A549 (cell line): Measurements from ENCODE around the gene KCTD18. TPM values are rescaled to one million over a fixed set of nuclear protein-coding genes. Genes with fewer than 3 reads are reported as not detected.

Experiments used
- ATAC-seq, 2 experiments: fragments of 200-7000 bp in 1 of 2; fragments of >200 bp in 1 of 2; cut with Nextera tagmentation in 1 of 2; cut with Tn5 transposase in 1 of 2; 3 replicates each; pipeline versions ENCODE4 v1.8.0 to v1.9.1; 2018 to 2020; ENCODE audit warnings: mild to moderate bottlenecking in 1 of 2, moderate library complexity in 1 of 2
- CTCF ChIA-PET: fragments of 300-600 bp; sonication (Branson Sonifier 250); formaldehyde crosslinking; extraction: SDS; loops from one replicate; lab custom pipeline; 2021; ENCODE audit warnings: antibody characterized with exemption, inconsistent platforms; lab: Yijun Ruan, JAX
- POLR2A ChIA-PET: fragments of 350-600 bp; formaldehyde crosslinking; extraction: SDS; loops from one replicate; lab custom pipeline; 2021; ENCODE audit warnings: antibody characterized with exemption, inconsistent platforms; lab: Yijun Ruan, JAX
- DNase-seq, 2 experiments: peaks; one replicate each; pipeline versions ENCODE4 v3.0.0 to v3.0.0-alpha.2; 2011 to 2016; ENCODE audit warnings: low read depth in 1 of 2, low spot score in 1 of 2
- FAIRE-seq: peaks from 2 replicates; lab custom pipeline; 2011; peaks lifted over from hg19 to GRCh38; lab: Jason Lieb, UNC
- H3K27ac ChIP-seq, 2 experiments: fragments of >200 bp; sonication (Bioruptor Twin); formaldehyde crosslinking; 3 replicates each; pipeline ENCODE4 v1.5.1; 2016 to 2017
- H3K4me1 ChIP-seq: fragments of >200 bp; sonication (Bioruptor Twin); formaldehyde crosslinking; 3 replicates; pipeline ENCODE4 v1.6.1; 2016
- H3K4me2 ChIP-seq: fragments of >200 bp; sonication (Bioruptor Twin); formaldehyde crosslinking; 3 replicates; pipeline ENCODE4 v1.6.1; 2016
- H3K4me3 ChIP-seq: fragments of >200 bp; sonication (Bioruptor Twin); formaldehyde crosslinking; 3 replicates; pipeline ENCODE4 v1.5.1; 2016
- H3K9me3 ChIP-seq: fragments of >200 bp; sonication (Bioruptor Twin); formaldehyde crosslinking; 3 replicates; pipeline ENCODE4 v1.6.1; 2016
- BHLHE40 ChIP-seq: IDR thresholded peaks from 2 replicates; pipeline ENCODE4 v1.6.1; 2012; ENCODE audit warnings: low read depth, low read length, inconsistent platforms
- CBX2 ChIP-seq: fragments of 200-600 bp; sonication (generic); IDR thresholded peaks from 2 replicates; pipeline ENCODE4 v1.6.1; 2016; ENCODE audit warnings: low read depth, mild to moderate bottlenecking, borderline replicate concordance
- CBX8 ChIP-seq: fragments of 200-600 bp; sonication (generic); IDR thresholded peaks from 2 replicates; pipeline ENCODE4 v1.6.1; 2016
- CEBPB ChIP-seq, 2 experiments: fragments of >200 bp in 1 of 2; sonication (Bioruptor Twin) in 1 of 2; formaldehyde crosslinking in 1 of 2; IDR thresholded peaks; 2 replicates each; pipeline ENCODE4 v1.6.1; 2012 to 2016
- CHD4 ChIP-seq: fragments of 200-600 bp; sonication (generic); IDR thresholded peaks from 2 replicates; pipeline ENCODE4 v1.6.1; 2016; ENCODE audit warnings: antibody characterized with exemption, mild to moderate bottlenecking, borderline replicate concordance
- CTCF ChIP-seq: fragments of >200 bp; sonication (Bioruptor Twin); formaldehyde crosslinking; IDR thresholded peaks from 3 replicates; pipeline ENCODE4 v1.5.1; 2016
- EHMT2 ChIP-seq: fragments of 200-600 bp; sonication (generic); IDR thresholded peaks from 2 replicates; pipeline ENCODE4 v1.6.1; 2016; ENCODE audit warnings: antibody characterized with exemption, low read depth, mild to moderate bottlenecking, moderate library complexity
- ELK1 ChIP-seq: fragments of 150-350 bp; IDR thresholded peaks from 2 replicates; pipeline ENCODE4 v1.6.1; 2014; ENCODE audit warnings: low read depth, mild to moderate bottlenecking, low read length
- FOSB ChIP-seq: fragments of 250-450 bp; sonication (Bioruptor Pico); IDR thresholded peaks from 2 replicates; pipeline ENCODE4 v1.5.0; 2020; ENCODE audit warnings: mild to moderate bottlenecking, moderate library complexity
- GATA3 ChIP-seq: IDR thresholded peaks from 2 replicates; pipeline ENCODE4 v1.6.1; 2012; ENCODE audit warnings: borderline replicate concordance
- HDAC2 ChIP-seq: fragments of 200-600 bp; sonication (generic); IDR thresholded peaks from 2 replicates; pipeline ENCODE4 v1.6.1; 2016
- HES2 ChIP-seq: fragments of >200 bp; sonication (Bioruptor Twin); formaldehyde crosslinking; IDR thresholded peaks from 2 replicates; pipeline ENCODE4 v1.6.1; 2016
- HEYL ChIP-seq: fragments of 250-450 bp; sonication (Bioruptor Pico); IDR thresholded peaks from 2 replicates; pipeline ENCODE4 v1.8.0; 2021; ENCODE audit warnings: mild to moderate bottlenecking, moderate library complexity
- HOXA7 ChIP-seq: fragments of 250-450 bp; sonication (Bioruptor Pico); IDR thresholded peaks from 2 replicates; pipeline ENCODE4 v1.5.0; 2020; ENCODE audit warnings: mild to moderate bottlenecking, moderate library complexity
- HOXB5 ChIP-seq: fragments of 250-450 bp; sonication (Bioruptor Pico); IDR thresholded peaks from 2 replicates; pipeline ENCODE4 v1.5.0; 2020; ENCODE audit warnings: mild to moderate bottlenecking, moderate library complexity
- JUN ChIP-seq, 2 experiments: fragments of >200 bp; sonication (Bioruptor Twin); formaldehyde crosslinking; IDR thresholded peaks; 2 replicates in 1 of 2; 3 replicates in 1 of 2; pipeline ENCODE4 v1.6.1; 2016 to 2017
- JUNB ChIP-seq: fragments of >200 bp; sonication (Bioruptor Twin); formaldehyde crosslinking; IDR thresholded peaks from 2 replicates; pipeline ENCODE4 v1.6.1; 2016
- KDM1A ChIP-seq: fragments of 200-600 bp; sonication (generic); IDR thresholded peaks from 2 replicates; pipeline ENCODE4 v1.6.1; 2016; ENCODE audit warnings: low read depth, mild to moderate bottlenecking
- MAFK ChIP-seq: fragments of 450-650 bp; IDR thresholded peaks from 2 replicates; pipeline ENCODE4 v1.6.1; 2014; ENCODE audit not compliant: partially characterized antibody
- MAZ ChIP-seq: fragments of 150-350 bp; IDR thresholded peaks from 2 replicates; pipeline ENCODE4 v1.6.1; 2014; ENCODE audit warnings: antibody characterized with exemption, low read depth, low read length, borderline replicate concordance
- POLR2AphosphoS2 ChIP-seq: conservative IDR thresholded peaks from 2 replicates; pipeline ENCODE4 v1.6.1; 2012; ENCODE audit warnings: low read length, improper control_type of control experiment, inconsistent platforms
- RAD21 ChIP-seq, 2 experiments: fragments of >200 bp in 1 of 2; sonication (Bioruptor Twin) in 1 of 2; formaldehyde crosslinking in 1 of 2; IDR thresholded peaks in 1 of 2; conservative IDR thresholded peaks in 1 of 2; 2 replicates in 1 of 2; 3 replicates in 1 of 2; pipeline ENCODE4 v1.6.1; 2012 to 2018; ENCODE audit warnings: inconsistent platforms in 1 of 2
- RCOR1 ChIP-seq: fragments of 150-350 bp; IDR thresholded peaks from 2 replicates; pipeline ENCODE4 v1.6.1; 2014; ENCODE audit warnings: antibody characterized with exemption, low read length, low read depth
- SMC3 ChIP-seq: fragments of >200 bp; sonication (Bioruptor Twin); formaldehyde crosslinking; IDR thresholded peaks from 3 replicates; pipeline ENCODE4 v1.6.1; 2018; ENCODE audit warnings: inconsistent platforms
- SREBF2 ChIP-seq: fragments of 450-650 bp; IDR thresholded peaks from 2 replicates; pipeline ENCODE4 v1.6.1; 2014; ENCODE audit warnings: mild to moderate bottlenecking, moderate library complexity
- TFCP2L1 ChIP-seq: fragments of 250-450 bp; sonication (Bioruptor Pico); IDR thresholded peaks from 2 replicates; pipeline ENCODE4 v1.5.0; 2021; ENCODE audit warnings: mild to moderate bottlenecking
- TP53 ChIP-seq: fragments of 250-450 bp; sonication (Bioruptor Pico); IDR thresholded peaks from 2 replicates; pipeline ENCODE4 v1.5.0; 2021; ENCODE audit warnings: mild to moderate bottlenecking, moderate library complexity
- WGBS: methylation state at CpG from one replicate; pipeline ENCODE4 v1.1.6; 2017; ENCODE audit errors: missing lambda C conversion rate; 5-methylcytosine and 5-hydroxymethylcytosine counted together
- polyA plus RNA-seq, 4 experiments: library from polyadenylated mRNA; depleted of rRNA in 3 of 4; stranded (reverse); fragments of >200 nt; fragmentation: RNase III in 1 of 4; extraction: RNeasy Plus Mini Kit Qiagen cat#74134 plus additional on column Dnase treatment in 1 of 4; gene quantifications; 2 replicates in 3 of 4; 3 replicates in 1 of 4; pipeline ENCODE4 v1.2.3, GENCODE V29; 2011 to 2017

The KCTD18 gene
- polyA plus RNA-seq, 2 of the 4 experiments (the other 2 are of a cell fraction), result 12.2 to 21.3 TPM

- FAIRE-seq (no peak), DNase-seq (no peak), ATAC-seq (no peak)
- ChIA-PET POLR2A (no interaction called here), CTCF (interaction anchor here (0.7 to 1.0 kb wide), 2 partner anchors 50 to 560 kb away, joined by 3 read pairs; no protein-coding TSS in a partner anchor)
- H3K4me2 ChIP-seq, result no peak overlapping the region
- no peaks in the 10 kb centered on the region for H3K4me1 ChIP-seq
- no peak overlapping the region for H3K27ac ChIP-seq
- no peaks in the 10 kb centered on the region for H3K9me3 ChIP-seq
- TF ChIP-seq CEBPB (IDR thresholded peaks at IDR 0.05) (no peak), CTCF (no peak)
- H3K4me3 ChIP-seq, result no peak overlapping the region
- 92% methylated on average over 2 of the region's 2 CpGs for WGBS
Measured at GRCh38 chr2:200533754-200534153, 23.9 kb upstream of the KCTD18 start.

- Histone ChIP-seq H3K4me1 (peaks cover 16% of the 10 kb centered on the region; the same call in 2 of the 3 replicates), H3K4me2 (peak overlapping the region; percentile 8; the same call in 1 of the 3 replicates), H3K4me3 (no peak overlapping the region), H3K9me3 (no peaks in the 10 kb centered on the region), H3K27ac (no peak overlapping the region)
- 90% methylated on average over 3 of the region's 3 CpGs for WGBS
- ATAC-seq (no peak), FAIRE-seq (no peak), DNase-seq (no peak)
- TF ChIP-seq MAFK, result peak; percentile 49
- no peak for TF ChIP-seq HES2
- ChIA-PET CTCF (no interaction called here), POLR2A (no interaction called here)
Measured at GRCh38 chr2:200528228-200528627, 18.4 kb upstream of the KCTD18 start.

- 2% methylated on average over 16 of the region's 56 CpGs for WGBS
- H3K4me2 ChIP-seq, result peak within 1 kb of the TSS; percentile 86
- ATAC-seq (peak; percentile 100), DNase-seq (peak; percentile 89 to 93), FAIRE-seq (peak; percentile 63)
- peaks cover 16% of the 10 kb centered on the region; the same call in 2 of the 3 replicates for H3K4me1 ChIP-seq
- H3K27ac ChIP-seq, result peak within 1 kb of the TSS; percentile 72 to 92
- POLR2A ChIA-PET, result no interaction called here
- peak within 1 kb of the TSS; percentile 64 for H3K4me3 ChIP-seq
- no peaks in the 10 kb centered on the region for H3K9me3 ChIP-seq
- CTCF ChIA-PET, result interaction anchor here (0.6 to 2.8 kb wide), 4 partner anchors 10 to 347 kb away, joined by 4 to 14 read pairs (median 10); partner anchors contain the start of gene KCTD18
- TF ChIP-seq FOSB (CRISPR knock-in tag) (no peak), HDAC2 (peak; percentile 91), RAD21 (conservative IDR thresholded peaks at IDR 0.05 in 1 of 2, IDR thresholded peaks at IDR 0.05 in 1 of 2) (no peak), EHMT2 (no peak), RCOR1 (no peak), CHD4 (no peak), TFCP2L1 (no peak), GATA3 (no peak), JUN (IDR thresholded peaks at IDR 0.05) (peak; percentile 40 to 73; a peak in 3 of 5 replicates), HEYL (CRISPR knock-in tag) (no peak), TP53 (CRISPR knock-in tag) (no peak), CBX8 (no peak), HOXA7 (CRISPR knock-in tag) (no peak), ELK1 (no peak), MAZ (no peak), JUNB (no peak), SREBF2 (no peak), BHLHE40 (no peak), HOXB5 (CRISPR knock-in tag) (no peak), KDM1A (no peak), POLR2AphosphoS2 (no peak), CEBPB (IDR thresholded peaks at IDR 0.05) (peak in 1 of 2 experiments; percentile 64; a peak in 1 of 4 replicates), SMC3 (no peak), CBX2 (no peak), CTCF (no peak)
Measured at GRCh38 chr2:200525882-200526651, 16.2 kb upstream of the KCTD18 start, which contains the start of gene SGO2. SGO2 (plus strand) TSS chr2:200526207; CDS start chr2:200532976, 6,769 bp downstream.
